ENCODE results near the gene SH3RF3.

Gene SH3RF3

DNA sequence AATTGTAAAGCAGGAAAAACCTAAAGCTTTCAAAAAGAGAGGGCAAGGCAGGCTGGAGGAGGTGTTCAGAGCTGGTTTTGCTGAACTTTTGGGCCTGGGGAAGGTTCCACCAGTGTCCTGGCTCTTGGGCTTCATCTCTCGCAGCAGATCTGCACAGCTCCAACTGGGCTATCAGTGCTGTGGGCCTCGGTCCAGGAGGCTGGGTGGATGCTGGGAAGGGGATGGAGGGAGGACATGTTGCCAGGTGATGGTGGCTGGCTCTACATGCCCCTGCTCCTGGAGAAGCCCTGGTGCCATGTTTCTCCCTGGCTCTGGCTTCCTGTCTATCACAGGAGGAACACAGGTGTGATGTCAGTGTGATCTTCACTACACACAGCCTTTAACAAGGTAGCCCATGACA is 187.1 kb downstream of the SH3RF3 start:
- Histone ChIP-seq H2AK5ac (ENCODE audit: low read length, severe bottlenecking) (no peak overlapping the region), H3K4me2 (ENCODE audit: low read length, poor library complexity, severe bottlenecking) (no peak overlapping the region), H3K23ac (ENCODE audit: low read length in 2 of 2) (no peak overlapping the region), H2BK5ac (ENCODE audit: low read depth, low read length, poor library complexity, severe bottlenecking) (no peak overlapping the region), H3K14ac (ENCODE audit: low read length in 2 of 2) (no peak overlapping the region), H2BK120ac (ENCODE audit: low read depth, low read length) (no peak overlapping the region), H4K8ac (ENCODE audit: low read length) (no peak overlapping the region), H3K4ac (ENCODE audit: low read depth in 1 of 2, low read length in 2 of 2) (peak overlapping the region in 1 of 2 experiments; percentile 35), H3K36me3 (ENCODE audit: control insufficient read depth in 1 of 2, insufficient read depth in 2 of 2, low read depth in 1 of 2, low read length in 2 of 2) (no peaks in the 10 kb centered on the region), H3K9me3 (ENCODE audit: control insufficient read depth, low read length) (no peaks in the 10 kb centered on the region), H3K27ac (ENCODE audit: low read length, poor library complexity, severe bottlenecking) (no peak overlapping the region), H3K27me3 (ENCODE audit: control insufficient read depth in 1 of 2, insufficient read depth in 1 of 2, low read length in 2 of 2) (peaks cover 0 to 16% of the 10 kb centered on the region in 2 experiments), H3K79me1 (replicated peaks; ENCODE audit: low read length, poor library complexity, severe bottlenecking) (peaks cover 37% of the 10 kb centered on the region), H2BK15ac (ENCODE audit: low read depth, poor library complexity, severe bottlenecking) (peak overlapping the region; percentile 46), H2AFZ (ENCODE audit: low read depth, low read length) (no peak overlapping the region), H4K91ac (ENCODE audit: low read length) (peak overlapping the region; percentile 43), H3K4me1 (ENCODE audit: control insufficient read depth, insufficient read depth, low read depth, low read length) (peaks cover 11% of the 10 kb centered on the region), H2BK12ac (ENCODE audit: low read length in 2 of 2) (peak overlapping the region in 1 of 2 experiments; percentile 65), H3K4me3 (ENCODE audit: insufficient read depth in 1 of 2, low read depth in 1 of 2, low read length in 2 of 2) (no peak overlapping the region), H3K18ac (ENCODE audit: low read depth in 1 of 2, low read length in 2 of 2) (peak overlapping the region in 1 of 2 experiments; percentile 5), H3K9ac (ENCODE audit: low read length) (no peak overlapping the region)
- WGBS = 91% methylated on average over 2 of the region's 2 CpGs
- DNase-seq = no peak

DNA sequence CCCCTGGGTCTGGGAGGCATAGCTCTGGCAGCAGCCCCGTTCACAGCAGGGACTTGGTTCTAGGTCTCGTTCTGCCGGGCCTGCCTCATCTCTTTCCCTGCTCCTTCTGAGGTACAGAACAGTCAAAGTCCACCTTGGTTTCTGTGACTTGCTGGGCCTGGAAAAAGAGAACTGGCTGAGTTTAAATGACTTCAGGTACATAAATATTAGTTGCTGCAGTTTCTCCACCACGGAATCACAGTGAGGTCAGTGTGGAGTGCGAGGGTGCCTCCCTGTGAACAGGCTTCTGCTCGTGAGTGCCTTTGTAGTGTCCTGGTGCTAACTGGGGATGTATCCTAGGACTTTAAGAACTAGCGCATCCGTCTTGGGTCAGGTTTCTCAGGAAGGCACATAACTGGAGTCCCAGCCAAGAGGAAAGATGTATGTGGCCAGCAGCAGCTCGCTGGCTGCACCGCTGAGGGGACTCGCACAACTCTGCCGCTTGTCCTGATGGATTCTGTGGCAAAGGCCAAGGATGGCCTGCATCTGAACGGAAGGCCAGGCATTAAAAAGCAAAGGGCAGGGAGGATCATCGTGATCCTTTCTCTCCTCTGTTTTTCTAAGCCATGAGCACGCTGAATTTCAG is 188.6 kb downstream of the SH3RF3 start:
- whole genome bisulfite sequencing = 89% methylated on average over 15 of the region's 15 CpGs
- H3K23ac ChIP-seq (ENCODE audit: low read length in 2 of 2) = peak overlapping the region in 1 of 2 experiments; percentile 3
- no peaks in the 10 kb centered on the region for H3K9me3 ChIP-seq (ENCODE audit: control insufficient read depth, low read length)
- no peak overlapping the region for H2BK120ac ChIP-seq (ENCODE audit: low read depth, low read length)
- H3K18ac ChIP-seq (ENCODE audit: low read depth in 1 of 2, low read length in 2 of 2) = peak overlapping the region; percentile 44 to 71
- no peak overlapping the region for H2AK5ac ChIP-seq (ENCODE audit: low read length, severe bottlenecking)
- peak overlapping the region in 1 of 2 experiments; percentile 23 for H3K14ac ChIP-seq (ENCODE audit: low read length in 2 of 2)
- peak overlapping the region in 1 of 2 experiments; percentile 65 for H3K4me3 ChIP-seq (ENCODE audit: insufficient read depth in 1 of 2, low read depth in 1 of 2, low read length in 2 of 2)
- H2BK5ac ChIP-seq (ENCODE audit: low read depth, low read length, poor library complexity, severe bottlenecking) = no peak overlapping the region
- peaks cover 0 to 16% of the 10 kb centered on the region in 2 experiments for H3K27me3 ChIP-seq (ENCODE audit: control insufficient read depth in 1 of 2, insufficient read depth in 1 of 2, low read length in 2 of 2)
- no peaks in the 10 kb centered on the region for H3K36me3 ChIP-seq (ENCODE audit: control insufficient read depth in 1 of 2, insufficient read depth in 2 of 2, low read depth in 1 of 2, low read length in 2 of 2)
- H3K27ac ChIP-seq (ENCODE audit: low read length, poor library complexity, severe bottlenecking) = no peak overlapping the region
- H3K9ac ChIP-seq (ENCODE audit: low read length) = peak overlapping the region; percentile 70
- no peak overlapping the region for H4K8ac ChIP-seq (ENCODE audit: low read length)
- peak; percentile 34 for DNase-seq
- H3K4me2 ChIP-seq (ENCODE audit: low read length, poor library complexity, severe bottlenecking) = no peak overlapping the region
- peak overlapping the region; percentile 79 for H4K91ac ChIP-seq (ENCODE audit: low read length)
- H2BK12ac ChIP-seq (ENCODE audit: low read length in 2 of 2) = peak overlapping the region; percentile 69 to 80
- peaks cover 35% of the 10 kb centered on the region for H3K79me1 ChIP-seq (replicated peaks; ENCODE audit: low read length, poor library complexity, severe bottlenecking)
- no peak overlapping the region for H2AFZ ChIP-seq (ENCODE audit: low read depth, low read length)
- H3K4ac ChIP-seq (ENCODE audit: low read depth in 1 of 2, low read length in 2 of 2) = peak overlapping the region; percentile 64 to 71
- H2BK15ac ChIP-seq (ENCODE audit: low read depth, poor library complexity, severe bottlenecking) = peak overlapping the region; percentile 93
- peaks cover 14% of the 10 kb centered on the region for H3K4me1 ChIP-seq (ENCODE audit: control insufficient read depth, insufficient read depth, low read depth, low read length)

DNA sequence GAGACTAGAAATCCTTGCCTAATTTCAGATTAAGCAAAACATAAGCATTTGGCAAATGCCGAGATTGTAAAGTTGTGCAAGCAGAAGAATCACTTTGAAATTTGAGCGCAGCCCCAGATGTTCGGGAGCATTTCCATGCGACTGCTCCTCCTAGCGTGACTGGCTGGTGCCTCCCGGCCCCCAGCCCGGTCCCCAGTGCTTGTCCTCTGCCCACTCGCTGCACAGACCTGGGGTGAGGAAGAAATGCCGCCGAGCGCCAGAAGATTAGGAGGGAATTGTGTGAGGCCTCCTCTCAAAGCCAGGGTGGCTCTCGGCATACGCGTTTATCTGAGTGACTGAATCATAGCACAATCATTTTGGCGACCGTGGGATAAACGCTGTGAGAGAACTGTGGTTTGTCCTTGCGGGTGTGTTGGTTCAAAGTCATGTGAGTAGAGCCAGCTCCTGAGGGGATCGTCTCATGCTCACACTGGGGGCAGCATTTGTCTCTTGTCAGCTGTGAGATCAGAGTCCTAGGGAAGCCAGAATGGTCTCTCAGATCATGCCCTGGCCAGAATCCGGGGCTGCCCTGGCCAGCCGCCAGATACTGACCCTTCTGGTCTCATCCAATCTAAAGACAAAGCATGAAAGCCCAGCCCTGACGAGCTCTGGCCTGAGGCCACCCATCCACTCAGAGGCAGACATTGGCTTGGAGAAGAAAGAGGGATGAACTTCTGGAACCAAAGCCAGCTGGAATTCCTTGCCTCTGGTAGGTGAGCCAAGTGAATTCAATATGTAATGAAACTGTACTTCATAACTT is 189.3 kb downstream of the SH3RF3 start:
- H2BK5ac ChIP-seq (ENCODE audit: low read depth, low read length, poor library complexity, severe bottlenecking) = no peak overlapping the region
- peak overlapping the region; percentile 76 to 91 for H2BK12ac ChIP-seq (ENCODE audit: low read length in 2 of 2)
- no peak overlapping the region for H3K23ac ChIP-seq (ENCODE audit: low read length in 2 of 2)
- peak overlapping the region; percentile 78 for H4K8ac ChIP-seq (ENCODE audit: low read length)
- H4K91ac ChIP-seq (ENCODE audit: low read length) = peak overlapping the region; percentile 85
- H3K79me1 ChIP-seq (replicated peaks; ENCODE audit: low read length, poor library complexity, severe bottlenecking) = peaks cover 33% of the 10 kb centered on the region
- H3K18ac ChIP-seq (ENCODE audit: low read depth in 1 of 2, low read length in 2 of 2) = peak overlapping the region; percentile 84 to 92
- no peaks in the 10 kb centered on the region for H3K36me3 ChIP-seq (ENCODE audit: control insufficient read depth in 1 of 2, insufficient read depth in 2 of 2, low read depth in 1 of 2, low read length in 2 of 2)
- H2AK5ac ChIP-seq (ENCODE audit: low read length, severe bottlenecking) = no peak overlapping the region
- peaks cover 0 to 16% of the 10 kb centered on the region in 2 experiments for H3K27me3 ChIP-seq (ENCODE audit: control insufficient read depth in 1 of 2, insufficient read depth in 1 of 2, low read length in 2 of 2)
- peak overlapping the region; percentile 70 for H3K9ac ChIP-seq (ENCODE audit: low read length)
- peaks cover 16% of the 10 kb centered on the region for H3K4me1 ChIP-seq (ENCODE audit: control insufficient read depth, insufficient read depth, low read depth, low read length)
- H3K27ac ChIP-seq (ENCODE audit: low read length, poor library complexity, severe bottlenecking) = no peak overlapping the region
- H3K4me2 ChIP-seq (ENCODE audit: low read length, poor library complexity, severe bottlenecking) = no peak overlapping the region
- peak overlapping the region in 1 of 2 experiments; percentile 56 for H3K4ac ChIP-seq (ENCODE audit: low read depth in 1 of 2, low read length in 2 of 2)
- H3K4me3 ChIP-seq (ENCODE audit: insufficient read depth in 1 of 2, low read depth in 1 of 2, low read length in 2 of 2) = peak overlapping the region in 1 of 2 experiments; percentile 65
- no peak overlapping the region for H2AFZ ChIP-seq (ENCODE audit: low read depth, low read length)
- no peaks in the 10 kb centered on the region for H3K9me3 ChIP-seq (ENCODE audit: control insufficient read depth, low read length)
- WGBS = 52% methylated on average over 20 of the region's 22 CpGs
- no peak overlapping the region for H3K14ac ChIP-seq (ENCODE audit: low read length in 2 of 2)
- H2BK120ac ChIP-seq (ENCODE audit: low read depth, low read length) = peak overlapping the region; percentile 87
- peak; percentile 98 for DNase-seq
- peak overlapping the region; percentile 29 for H2BK15ac ChIP-seq (ENCODE audit: low read depth, poor library complexity, severe bottlenecking)

DNA sequence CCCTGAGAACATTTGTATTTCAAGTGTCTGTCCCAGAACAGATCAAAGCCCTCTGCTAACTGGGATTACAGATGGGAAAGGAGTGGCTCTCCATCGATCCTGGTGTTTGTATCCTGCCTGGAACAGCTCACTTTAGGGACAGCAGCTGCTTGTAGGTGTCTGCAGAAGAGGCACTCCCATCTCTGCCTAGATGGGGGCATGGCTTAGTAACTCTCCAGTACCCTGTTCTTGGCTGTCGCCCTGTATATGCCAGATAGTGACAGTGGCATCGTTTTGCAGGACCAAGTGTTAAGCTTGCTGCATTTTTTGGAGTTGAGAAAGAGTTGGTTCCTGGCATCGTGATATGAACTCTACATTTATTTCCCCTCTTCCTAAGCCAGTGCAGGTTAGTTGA is 189.9 kb downstream of the SH3RF3 start:
- peak overlapping the region; percentile 43 for H2BK120ac ChIP-seq (ENCODE audit: low read depth, low read length)
- no peak overlapping the region for H2BK5ac ChIP-seq (ENCODE audit: low read depth, low read length, poor library complexity, severe bottlenecking)
- peaks cover 0 to 16% of the 10 kb centered on the region in 2 experiments for H3K27me3 ChIP-seq (ENCODE audit: control insufficient read depth in 1 of 2, insufficient read depth in 1 of 2, low read length in 2 of 2)
- H3K4ac ChIP-seq (ENCODE audit: low read depth in 1 of 2, low read length in 2 of 2) = peak overlapping the region; percentile 42 to 64
- H3K18ac ChIP-seq (ENCODE audit: low read depth in 1 of 2, low read length in 2 of 2) = peak overlapping the region; percentile 84 to 92
- peaks cover 29% of the 10 kb centered on the region for H3K79me1 ChIP-seq (replicated peaks; ENCODE audit: low read length, poor library complexity, severe bottlenecking)
- peak overlapping the region in 1 of 2 experiments; percentile 1 for H3K14ac ChIP-seq (ENCODE audit: low read length in 2 of 2)
- peak overlapping the region; percentile 70 for H3K9ac ChIP-seq (ENCODE audit: low read length)
- H3K27ac ChIP-seq (ENCODE audit: low read length, poor library complexity, severe bottlenecking) = no peak overlapping the region
- H4K8ac ChIP-seq (ENCODE audit: low read length) = peak overlapping the region; percentile 77
- H2BK15ac ChIP-seq (ENCODE audit: low read depth, poor library complexity, severe bottlenecking) = no peak overlapping the region
- H3K4me1 ChIP-seq (ENCODE audit: control insufficient read depth, insufficient read depth, low read depth, low read length) = peaks cover 16% of the 10 kb centered on the region
- H4K91ac ChIP-seq (ENCODE audit: low read length) = peak overlapping the region; percentile 76
- H3K9me3 ChIP-seq (ENCODE audit: control insufficient read depth, low read length) = no peaks in the 10 kb centered on the region
- H3K36me3 ChIP-seq (ENCODE audit: control insufficient read depth in 1 of 2, insufficient read depth in 2 of 2, low read depth in 1 of 2, low read length in 2 of 2) = no peaks in the 10 kb centered on the region
- H2BK12ac ChIP-seq (ENCODE audit: low read length in 2 of 2) = peak overlapping the region; percentile 84 to 91
- no peak overlapping the region for H2AK5ac ChIP-seq (ENCODE audit: low read length, severe bottlenecking)
- no peak overlapping the region for H3K23ac ChIP-seq (ENCODE audit: low read length in 2 of 2)
- 87% methylated on average over 4 of the region's 4 CpGs for WGBS
- H3K4me2 ChIP-seq (ENCODE audit: low read length, poor library complexity, severe bottlenecking) = no peak overlapping the region
- H3K4me3 ChIP-seq (ENCODE audit: insufficient read depth in 1 of 2, low read depth in 1 of 2, low read length in 2 of 2) = peak overlapping the region in 1 of 2 experiments; percentile 65
- H2AFZ ChIP-seq (ENCODE audit: low read depth, low read length) = no peak overlapping the region
- no peak for DNase-seq

All from mesenchymal stem cell (in vitro differentiated cells and primary cell).